GM19099 (cell line): ENCODE data around the gene SKOR1.

Source experiments
- POLR2A ChIP-seq: IDR thresholded peaks from 3 replicates; pipeline ENCODE4 v1.6.1; 2011; ENCODE audit warnings: low read depth; ENCODE audit not compliant: insufficient read length; ENCODE audit errors: extremely low read depth

Gene SKOR1

GRCh38 chr15:67790610-67791319 lies 34.5 kb upstream of the SKOR1 start:
- no peak for TF ChIP-seq POLR2A

GRCh38 chr15:67792250-67792942 lies 32.9 kb upstream of the SKOR1 start:
- no peak for TF ChIP-seq POLR2A

- TF ChIP-seq POLR2A = no peak
Measured at GRCh38 chr15:67794832-67795574, 30.3 kb upstream of the SKOR1 start.

GRCh38 chr15:67796196-67797127 lies 28.8 kb upstream of the SKOR1 start:
- no peak for TF ChIP-seq POLR2A

DNA sequence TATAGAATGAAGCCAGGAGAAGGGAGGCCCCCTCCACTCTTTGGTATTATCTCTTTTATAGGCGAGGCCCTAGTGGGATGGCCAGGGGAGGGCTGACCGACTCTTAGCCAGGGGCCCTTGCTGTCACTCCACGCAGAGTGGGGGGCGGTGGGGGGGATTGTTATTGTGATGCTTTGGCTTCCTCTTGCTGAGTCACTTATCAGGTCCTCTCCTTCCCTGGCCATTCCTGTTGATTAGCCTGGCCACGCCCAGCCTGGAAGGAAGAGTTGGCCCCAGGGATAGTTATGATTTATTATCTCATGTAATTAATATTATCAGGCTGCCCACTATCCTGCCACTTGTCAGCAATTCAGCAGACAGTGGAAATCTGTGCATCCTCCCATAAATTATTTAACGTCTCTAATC lies 25.5 kb upstream of the SKOR1 start:
- TF ChIP-seq POLR2A = no peak

- TF ChIP-seq POLR2A = no peak
Measured at GRCh38 chr15:67801142-67801541, 24.2 kb upstream of the SKOR1 start.

DNA sequence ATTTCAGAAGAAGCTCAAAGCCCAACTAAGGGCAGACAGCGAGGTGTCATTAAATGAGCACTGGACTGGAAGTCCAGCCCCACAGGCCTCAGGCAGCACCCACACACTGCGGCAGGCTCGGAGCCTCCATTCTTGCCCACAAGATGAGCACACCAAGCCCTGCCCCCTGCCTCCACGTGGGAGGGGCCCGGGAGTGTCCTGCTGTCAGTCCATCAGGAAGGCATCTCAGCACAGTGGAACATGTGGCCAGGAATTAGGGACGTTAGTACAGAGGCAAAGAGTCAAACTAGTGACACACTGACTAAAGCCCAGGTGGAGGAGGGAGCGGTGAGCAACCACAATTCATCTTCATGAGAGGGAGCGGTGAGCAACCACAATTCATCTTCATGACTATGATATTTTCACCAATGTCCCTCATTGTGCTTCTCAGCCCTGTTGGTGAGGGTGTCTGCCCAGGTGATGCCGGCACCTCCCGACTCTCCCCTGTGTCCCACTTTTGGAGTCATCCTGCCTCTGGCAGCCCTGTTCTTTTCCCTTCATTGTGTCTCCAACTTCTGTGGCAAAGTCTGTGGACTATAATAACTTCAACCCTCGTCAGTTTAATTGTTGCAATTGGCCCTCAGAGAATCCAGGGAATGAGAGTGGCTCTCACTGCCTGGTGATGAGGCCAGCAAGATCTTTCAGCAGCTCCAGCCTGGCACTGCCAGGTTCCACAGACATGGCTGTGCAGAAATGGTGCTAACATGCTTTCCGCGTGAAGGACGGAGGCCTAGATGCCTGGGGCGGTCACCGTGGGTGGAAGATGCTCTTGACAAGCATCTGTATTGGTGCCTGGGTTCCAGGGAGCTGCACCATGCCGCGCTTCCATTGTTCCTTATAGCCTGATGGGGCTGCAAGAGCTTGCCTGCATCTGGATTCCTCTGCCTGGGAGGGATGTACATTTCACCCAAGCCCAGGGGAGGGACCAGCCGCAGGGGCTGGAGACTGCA lies 23.1 kb upstream of the SKOR1 start:
- no peak for TF ChIP-seq POLR2A

GRCh38 chr15:67803299-67803698 lies 22.0 kb upstream of the SKOR1 start:
- TF ChIP-seq POLR2A = no peak

GRCh38 chr15:67803996-67804843 lies 21.1 kb upstream of the SKOR1 start:
- TF ChIP-seq POLR2A = no peak

GRCh38 chr15:67805008-67805665 lies 20.2 kb upstream of the SKOR1 start:
- no peak for TF ChIP-seq POLR2A

- no peak for TF ChIP-seq POLR2A
Measured at GRCh38 chr15:67805666-67806516, 19.4 kb upstream of the SKOR1 start.
